Effector memory CD4-positive, alpha-beta T cell (primary cell): ENCODE results near the gene WDR83.

Experiments
- DNase-seq, 3 donors: peaks; one replicate each; pipeline ENCODE4 v3.0.0-alpha.2; 2020
- H3K27ac ChIP-seq: 2 replicates; pipeline ENCODE4 v1.7.0; 2013; ENCODE audit warnings: mild to moderate bottlenecking, low read length, moderate library complexity; ENCODE audit not compliant: insufficient read depth, poor library complexity, severe bottlenecking
- H3K27me3 ChIP-seq: replicated peaks from 2 replicates; pipeline ENCODE4 v1.7.0; 2013; ENCODE audit warnings: mild to moderate bottlenecking, low read length; ENCODE audit not compliant: insufficient read depth, control insufficient read depth, poor library complexity, severe bottlenecking
- H3K36me3 ChIP-seq: 2 replicates; pipeline ENCODE4 v1.7.0; 2013; ENCODE audit warnings: mild to moderate bottlenecking, low read length, moderate library complexity; ENCODE audit not compliant: control insufficient read depth, insufficient read depth
- H3K4me1 ChIP-seq: 2 replicates; pipeline ENCODE4 v1.7.0; 2013; ENCODE audit warnings: low read length, mild to moderate bottlenecking; ENCODE audit not compliant: control insufficient read depth, insufficient read depth, poor library complexity, severe bottlenecking
- H3K4me3 ChIP-seq: 2 replicates; pipeline ENCODE4 v1.7.0; 2013; ENCODE audit warnings: low read length, low read depth, mild to moderate bottlenecking; ENCODE audit not compliant: insufficient read depth, poor library complexity, severe bottlenecking
- H3K9me3 ChIP-seq: 2 replicates; pipeline ENCODE4 v1.7.0; 2013; ENCODE audit warnings: mild to moderate bottlenecking, low read length, moderate library complexity; ENCODE audit not compliant: control insufficient read depth

WDR83 gene

GRCh38 chr19:12652219-12652618, 14.4 kb upstream of the WDR83 start:
- DNase-seq = no peak
- peaks cover 36% of the 10 kb centered on the region for H3K36me3 ChIP-seq
- no peaks in the 10 kb centered on the region for H3K9me3 ChIP-seq
- H3K4me1 ChIP-seq = no peaks in the 10 kb centered on the region
- H3K27ac ChIP-seq = no peak overlapping the region
- H3K4me3 ChIP-seq = no peak overlapping the region
- H3K27me3 ChIP-seq = no peaks in the 10 kb centered on the region

DNA sequence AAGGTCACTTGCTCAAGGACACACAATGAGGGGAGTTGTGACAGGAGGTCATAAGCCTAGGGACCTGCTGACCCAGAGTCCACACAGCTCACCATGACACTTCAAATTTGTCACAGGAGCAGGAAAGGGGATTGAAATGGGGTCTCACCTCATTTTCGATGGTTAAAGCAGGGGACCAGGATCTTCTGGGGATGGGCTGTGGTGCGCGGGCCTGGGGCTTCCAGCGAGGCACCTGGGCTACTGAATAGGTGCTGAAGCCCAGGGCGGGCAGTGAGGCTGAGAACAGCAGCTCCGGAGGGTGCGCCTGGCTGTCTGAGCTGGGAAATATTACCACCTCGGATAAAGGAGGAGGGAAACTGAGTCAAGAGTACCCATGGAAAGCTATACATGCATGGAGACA, 11.1 kb upstream of the WDR83 start:
- H3K4me1 ChIP-seq = no peaks in the 10 kb centered on the region
- DNase-seq = no peak
- H3K9me3 ChIP-seq = no peaks in the 10 kb centered on the region
- H3K27me3 ChIP-seq = no peaks in the 10 kb centered on the region
- no peak overlapping the region for H3K27ac ChIP-seq
- H3K36me3 ChIP-seq = peaks cover 48% of the 10 kb centered on the region
- no peak overlapping the region for H3K4me3 ChIP-seq

- Histone ChIP-seq H3K36me3 (peaks cover 58% of the 10 kb centered on the region), H3K9me3 (no peaks in the 10 kb centered on the region), H3K27me3 (no peaks in the 10 kb centered on the region), H3K4me3 (no peak overlapping the region), H3K27ac (no peak overlapping the region), H3K4me1 (no peaks in the 10 kb centered on the region)
- DNase-seq = no peak
Measured at GRCh38 chr19:12656899-12657571, 9.6 kb upstream of the WDR83 start.

GRCh38 chr19:12657966-12658365, 8.6 kb upstream of the WDR83 start:
- Histone ChIP-seq H3K27me3 (no peaks in the 10 kb centered on the region), H3K27ac (no peak overlapping the region), H3K4me3 (no peak overlapping the region), H3K4me1 (no peaks in the 10 kb centered on the region), H3K9me3 (no peaks in the 10 kb centered on the region), H3K36me3 (peaks cover 60% of the 10 kb centered on the region)
- no peak for DNase-seq

GRCh38 chr19:12660980-12661379, 5.6 kb upstream of the WDR83 start:
- Histone ChIP-seq H3K4me3 (no peak overlapping the region), H3K27me3 (no peaks in the 10 kb centered on the region), H3K9me3 (no peaks in the 10 kb centered on the region), H3K36me3 (peaks cover 60% of the 10 kb centered on the region), H3K27ac (no peak overlapping the region), H3K4me1 (peaks cover 16% of the 10 kb centered on the region)
- DNase-seq = no peak

- Histone ChIP-seq H3K27me3 (no peaks in the 10 kb centered on the region), H3K4me3 (peak overlapping the region; percentile 66), H3K9me3 (no peaks in the 10 kb centered on the region), H3K4me1 (peaks cover 26% of the 10 kb centered on the region), H3K27ac (peak overlapping the region; percentile 93), H3K36me3 (peaks cover 35% of the 10 kb centered on the region)
- DNase-seq = no peak
Measured at GRCh38 chr19:12664406-12665280, 2.0 kb upstream of the WDR83 start.

- Histone ChIP-seq H3K27me3 (no peaks in the 10 kb centered on the region), H3K27ac (peak overlapping the region; percentile 93), H3K36me3 (peaks cover 35% of the 10 kb centered on the region), H3K4me3 (peak overlapping the region; percentile 66), H3K4me1 (peaks cover 29% of the 10 kb centered on the region), H3K9me3 (no peaks in the 10 kb centered on the region)
- DNase-seq = peak in 2 of 3 donors; percentile 22 to 27
Measured at GRCh38 chr19:12665281-12665573, 1.4 kb upstream of the WDR83 start.

DNA sequence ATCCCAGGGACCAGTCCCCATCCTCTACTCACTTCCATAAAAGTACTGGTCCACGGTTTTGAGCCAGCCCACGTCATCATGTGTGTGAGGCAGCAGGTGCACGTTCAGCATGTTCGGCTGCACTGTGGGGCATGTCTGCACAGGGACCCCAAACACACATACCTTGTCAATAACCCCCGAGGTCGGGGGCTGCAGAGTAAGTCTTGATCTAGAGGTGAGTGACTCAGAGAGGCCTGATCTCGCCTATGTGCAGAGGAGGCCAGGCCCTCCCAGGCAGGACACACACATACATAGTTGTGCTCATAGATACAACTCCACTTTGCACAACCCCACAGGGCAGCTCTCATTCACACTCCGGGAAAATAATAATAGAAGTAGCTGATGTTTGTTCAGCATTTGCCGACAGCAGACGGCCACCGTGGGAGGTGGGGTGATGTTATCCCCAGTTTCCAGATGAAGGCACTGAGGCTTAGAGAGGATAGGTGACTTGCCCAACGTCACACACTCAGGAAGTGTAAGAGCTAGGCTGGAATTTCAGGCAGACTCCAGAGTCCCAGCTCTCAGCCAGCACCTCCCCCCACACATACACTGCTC, 839 bp upstream of the WDR83 start:
- H3K4me1 ChIP-seq = peaks cover 32% of the 10 kb centered on the region
- H3K27me3 ChIP-seq = no peaks in the 10 kb centered on the region
- peak overlapping the region; percentile 93 for H3K27ac ChIP-seq
- no peak for DNase-seq
- H3K4me3 ChIP-seq = peak overlapping the region; percentile 66
- peaks cover 35% of the 10 kb centered on the region for H3K36me3 ChIP-seq
- no peaks in the 10 kb centered on the region for H3K9me3 ChIP-seq

- no peaks in the 10 kb centered on the region for H3K27me3 ChIP-seq
- DNase-seq = no peak
- H3K27ac ChIP-seq = peak overlapping the region; percentile 95
- no peaks in the 10 kb centered on the region for H3K9me3 ChIP-seq
- H3K4me3 ChIP-seq = no peak overlapping the region
- peaks cover 32% of the 10 kb centered on the region for H3K4me1 ChIP-seq
- peaks cover 22% of the 10 kb centered on the region for H3K36me3 ChIP-seq
Measured at GRCh38 chr19:12667731-12668302, 1.2 kb downstream of the WDR83 start.

DNA sequence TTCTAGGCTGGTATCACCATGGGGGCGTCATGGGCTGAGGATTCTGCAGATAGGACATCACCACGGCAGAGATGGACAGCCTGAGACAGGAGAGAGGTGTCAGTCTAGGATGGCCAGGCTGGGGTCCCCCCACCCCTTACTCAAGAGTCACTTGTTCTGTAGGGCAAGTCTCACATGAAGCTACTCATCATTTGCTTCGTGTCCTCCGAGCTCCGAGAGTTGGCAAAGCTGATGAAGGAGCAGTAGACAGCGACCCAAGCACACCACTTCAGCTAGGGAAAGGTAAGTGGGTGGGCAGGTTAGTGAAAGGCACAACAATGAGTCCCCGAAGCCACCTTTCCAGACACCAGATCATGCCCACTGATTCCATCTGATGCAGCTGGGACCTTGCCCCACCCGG, 1.7 kb downstream of the WDR83 start:
- H3K27me3 ChIP-seq = no peaks in the 10 kb centered on the region
- peaks cover 20% of the 10 kb centered on the region for H3K36me3 ChIP-seq
- peak overlapping the region; percentile 95 for H3K27ac ChIP-seq
- no peaks in the 10 kb centered on the region for H3K9me3 ChIP-seq
- H3K4me3 ChIP-seq = peak overlapping the region; percentile 78
- DNase-seq = no peak
- peaks cover 32% of the 10 kb centered on the region for H3K4me1 ChIP-seq
